ENCODE data around the gene NPTX1. TPM values are rescaled to one million over a fixed set of nuclear protein-coding genes. Genes with fewer than 3 reads are reported as not detected.

NPTX1 gene
- total and polyA plus RNA-seq, 4 donors = under 0.01 TPM; not detected in 3

GRCh38 chr17:80520810-80521455 lies 44.5 kb upstream of the NPTX1 start:
- DNase-seq (ENCODE audit: low spot score) = no peak
- H3K4me1 ChIP-seq (ENCODE audit: control insufficient read depth in 4 of 4, insufficient read depth in 4 of 4, low read length in 3 of 4) = no peaks in the 10 kb centered on the region
- WGBS = 45% methylated on average over 10 of the region's 10 CpGs
- H3K27ac ChIP-seq (ENCODE audit: low read depth in 1 of 2, low read length in 2 of 2) = no peak overlapping the region
- no peak for TF ChIP-seq JUND (IDR thresholded peaks at IDR 0.05)
- no peak for TF ChIP-seq FOXA2 (IDR thresholded peaks at IDR 0.05)
- no peak for TF ChIP-seq FOXA1 (IDR thresholded peaks at IDR 0.05)
- TF ChIP-seq HNF4A (conservative IDR thresholded peaks at IDR 0.05) = no peak
- no peak for TF ChIP-seq YY1 (IDR thresholded peaks at IDR 0.05)
- TF ChIP-seq SP1 (IDR thresholded peaks at IDR 0.05) = no peak
- no peak for TF ChIP-seq TAF1 (conservative IDR thresholded peaks at IDR 0.05)
- no peak for TF ChIP-seq ZBTB33 (IDR thresholded peaks at IDR 0.05)
- TF ChIP-seq ATF3 (IDR thresholded peaks at IDR 0.05) = no peak
- no peak for TF ChIP-seq REST (IDR thresholded peaks at IDR 0.05)
- TF ChIP-seq CTCF (IDR thresholded peaks at IDR 0.05; ENCODE audit: low read depth, low read length, missing input control) = no peak
- TF ChIP-seq RXRA (IDR thresholded peaks at IDR 0.05) = no peak
- no peak for TF ChIP-seq RAD21 (IDR thresholded peaks at IDR 0.05)
- no peak for TF ChIP-seq GABPA (IDR thresholded peaks at IDR 0.05 in 1 of 2, conservative IDR thresholded peaks at IDR 0.05 in 1 of 2)
- TF ChIP-seq HNF4G (IDR thresholded peaks at IDR 0.05) = no peak
- no peaks in the 10 kb centered on the region for H3K36me3 ChIP-seq (ENCODE audit: control insufficient read depth in 4 of 4, insufficient read depth in 3 of 4, low read depth in 1 of 4, low read length in 3 of 4)
- no peak overlapping the region for H3K9ac ChIP-seq (ENCODE audit: low read depth in 1 of 2, low read length in 2 of 2)
- no peaks in the 10 kb centered on the region for H3K27me3 ChIP-seq (ENCODE audit: control insufficient read depth in 4 of 4, insufficient read depth in 4 of 4, low read length in 3 of 4)
- no peak overlapping the region for H3K4me3 ChIP-seq (ENCODE audit: low read depth in 1 of 3, low read length in 3 of 3)
- H3K9me3 ChIP-seq (ENCODE audit: control insufficient read depth in 4 of 4, low read length in 3 of 4) = no peaks in the 10 kb centered on the region
